ENCODE data around the gene RALGAPA1. TPM values are rescaled to one million over a fixed set of nuclear protein-coding genes. Genes with fewer than 3 reads are reported as not detected.

Gene RALGAPA1
- total and polyA plus RNA-seq, 2 experiments from 2014 or later: 19.2 to 41.6 TPM

Small RNAs within 50 kb of the gene (small RNA-seq; reads per million reads assigned to genes)
- not detected for gene RF00322

Other genes starting within 250 kb of the RALGAPA1 start
- 12.6 and 14.2 TPM in 2 replicates for gene BRMS1L, start 17.0 kb upstream of the RALGAPA1 start, total RNA-seq
- gene BRMS1L, start 17.0 kb upstream of the RALGAPA1 start, polyA plus RNA-seq: 11.5 and 14.6 TPM in 2 replicates

Data from hepatocyte (in vitro differentiated cells).